ENCODE measurements around the gene REG1B.
"Not testable (repeated sequence)": the region's sequence is repeated elsewhere in the genome, so short reads cannot be mapped to it uniquely, and the experiment has no call there.

Gene REG1B

GRCh38 chr2:79083597-79084251 lies 4.1 kb downstream of the REG1B start:
- DNase-seq = no peak

GRCh38 chr2:79082987-79083386 lies 4.8 kb downstream of the REG1B start:
- no peak for DNase-seq

GRCh38 chr2:79071078-79071477 lies 16.7 kb downstream of the REG1B start:
- no peak for DNase-seq

- no peak for DNase-seq
Observed at GRCh38 chr2:79065201-79065600, 22.6 kb downstream of the REG1B start.

GRCh38 chr2:79054769-79055168 lies 33.0 kb downstream of the REG1B start:
- DNase-seq = not testable (repeated sequence)

GRCh38 chr2:79053486-79053885 lies 34.3 kb downstream of the REG1B start:
- not testable (repeated sequence) for DNase-seq

GRCh38 chr2:79041032-79041448 lies 46.8 kb downstream of the REG1B start:
- no peak for DNase-seq

GRCh38 chr2:79039944-79040343 lies 47.8 kb downstream of the REG1B start:
- DNase-seq = no peak

All from inflammatory macrophage treated with lipopolysaccharide for 4 hours (primary cell).